GM23338 (cell line): ENCODE measurements around the gene OPRM1.

ENCODE experiments used
- CREB1 ChIP-seq: fragments of 250-450 bp; sonication (Bioruptor Pico); IDR thresholded peaks from 2 replicates; pipeline ENCODE4 v1.5.0; 2020; ENCODE audit warnings: low read depth, mild to moderate bottlenecking, moderate library complexity
- EZH2 ChIP-seq: fragments of 200-600 bp; sonication (generic); IDR thresholded peaks from one replicate; pipeline ENCODE4 v1.8.0; 2017; ENCODE audit warnings: antibody characterized with exemption, mild to moderate bottlenecking, low read depth; ENCODE audit not compliant: unreplicated experiment
- NANOG ChIP-seq: IDR thresholded peaks from 2 replicates; pipeline ENCODE4 v1.6.1; 2016; ENCODE audit warnings: antibody characterized with exemption, borderline replicate concordance
- POLR2AphosphoS5 ChIP-seq: IDR thresholded peaks from 2 replicates; pipeline ENCODE4 v1.6.1; 2016; ENCODE audit warnings: antibody characterized with exemption, low read depth
- ZNF331 ChIP-seq: fragments of 250-450 bp; sonication (Bioruptor Pico); IDR thresholded peaks from 2 replicates; pipeline ENCODE4 v1.5.0; 2020; ENCODE audit warnings: low read depth, mild to moderate bottlenecking, moderate library complexity
- TF ChIP-seq, protein P1 (sequence below), 2 experiments: fragments of 200-600 bp in 1 of 2; sonication (generic) in 1 of 2; conservative IDR thresholded peaks; 2 replicates each; pipeline versions ENCODE4 v1.5.1 to v1.6.1; 2016 to 2017; ENCODE audit warnings: antibody characterized with exemption in 2 of 2, low read depth in 2 of 2, mild to moderate bottlenecking in 2 of 2, moderate library complexity in 1 of 2
- TF ChIP-seq, protein P2 (sequence below): IDR thresholded peaks from one replicate; pipeline ENCODE4 v1.6.1; 2018; ENCODE audit warnings: antibody characterized with exemption; ENCODE audit not compliant: unreplicated experiment
- TF ChIP-seq, protein P3 (sequence below): fragments of 250-450 bp; sonication (Bioruptor Pico); IDR thresholded peaks from 2 replicates; pipeline ENCODE4 v1.5.0; 2020; ENCODE audit warnings: mild to moderate bottlenecking, moderate library complexity
- TF ChIP-seq, protein P4 (sequence below): IDR thresholded peaks from 2 replicates; pipeline ENCODE4 v1.6.1; 2016; ENCODE audit warnings: antibody characterized with exemption

DNA sequence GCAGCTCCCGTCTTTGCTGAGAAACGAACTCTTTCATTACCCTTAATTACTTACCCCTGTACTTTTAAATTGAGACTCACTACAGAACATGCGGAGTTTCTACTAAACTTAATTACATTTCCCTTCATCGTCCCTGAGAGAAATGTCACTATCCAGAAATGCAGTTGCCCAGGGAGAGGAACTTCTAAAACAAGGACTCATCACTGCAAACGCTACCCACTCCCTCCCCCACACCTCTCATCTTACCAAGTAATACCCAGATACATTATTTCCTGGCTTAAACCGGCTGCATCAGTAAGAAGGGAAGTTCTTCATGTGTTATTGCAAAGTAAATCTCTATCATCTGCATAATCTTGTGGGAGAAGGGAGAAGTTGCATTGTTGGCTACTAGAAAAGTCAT, 179.3 kb downstream of the OPRM1 start:
- TF ChIP-seq, protein P1, sequence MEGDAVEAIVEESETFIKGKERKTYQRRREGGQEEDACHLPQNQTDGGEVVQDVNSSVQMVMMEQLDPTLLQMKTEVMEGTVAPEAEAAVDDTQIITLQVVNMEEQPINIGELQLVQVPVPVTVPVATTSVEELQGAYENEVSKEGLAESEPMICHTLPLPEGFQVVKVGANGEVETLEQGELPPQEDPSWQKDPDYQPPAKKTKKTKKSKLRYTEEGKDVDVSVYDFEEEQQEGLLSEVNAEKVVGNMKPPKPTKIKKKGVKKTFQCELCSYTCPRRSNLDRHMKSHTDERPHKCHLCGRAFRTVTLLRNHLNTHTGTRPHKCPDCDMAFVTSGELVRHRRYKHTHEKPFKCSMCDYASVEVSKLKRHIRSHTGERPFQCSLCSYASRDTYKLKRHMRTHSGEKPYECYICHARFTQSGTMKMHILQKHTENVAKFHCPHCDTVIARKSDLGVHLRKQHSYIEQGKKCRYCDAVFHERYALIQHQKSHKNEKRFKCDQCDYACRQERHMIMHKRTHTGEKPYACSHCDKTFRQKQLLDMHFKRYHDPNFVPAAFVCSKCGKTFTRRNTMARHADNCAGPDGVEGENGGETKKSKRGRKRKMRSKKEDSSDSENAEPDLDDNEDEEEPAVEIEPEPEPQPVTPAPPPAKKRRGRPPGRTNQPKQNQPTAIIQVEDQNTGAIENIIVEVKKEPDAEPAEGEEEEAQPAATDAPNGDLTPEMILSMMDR (conservative IDR thresholded peaks at IDR 0.05; ENCODE audit: low read depth in 2 of 2), result no peak
- TF ChIP-seq, protein P2, sequence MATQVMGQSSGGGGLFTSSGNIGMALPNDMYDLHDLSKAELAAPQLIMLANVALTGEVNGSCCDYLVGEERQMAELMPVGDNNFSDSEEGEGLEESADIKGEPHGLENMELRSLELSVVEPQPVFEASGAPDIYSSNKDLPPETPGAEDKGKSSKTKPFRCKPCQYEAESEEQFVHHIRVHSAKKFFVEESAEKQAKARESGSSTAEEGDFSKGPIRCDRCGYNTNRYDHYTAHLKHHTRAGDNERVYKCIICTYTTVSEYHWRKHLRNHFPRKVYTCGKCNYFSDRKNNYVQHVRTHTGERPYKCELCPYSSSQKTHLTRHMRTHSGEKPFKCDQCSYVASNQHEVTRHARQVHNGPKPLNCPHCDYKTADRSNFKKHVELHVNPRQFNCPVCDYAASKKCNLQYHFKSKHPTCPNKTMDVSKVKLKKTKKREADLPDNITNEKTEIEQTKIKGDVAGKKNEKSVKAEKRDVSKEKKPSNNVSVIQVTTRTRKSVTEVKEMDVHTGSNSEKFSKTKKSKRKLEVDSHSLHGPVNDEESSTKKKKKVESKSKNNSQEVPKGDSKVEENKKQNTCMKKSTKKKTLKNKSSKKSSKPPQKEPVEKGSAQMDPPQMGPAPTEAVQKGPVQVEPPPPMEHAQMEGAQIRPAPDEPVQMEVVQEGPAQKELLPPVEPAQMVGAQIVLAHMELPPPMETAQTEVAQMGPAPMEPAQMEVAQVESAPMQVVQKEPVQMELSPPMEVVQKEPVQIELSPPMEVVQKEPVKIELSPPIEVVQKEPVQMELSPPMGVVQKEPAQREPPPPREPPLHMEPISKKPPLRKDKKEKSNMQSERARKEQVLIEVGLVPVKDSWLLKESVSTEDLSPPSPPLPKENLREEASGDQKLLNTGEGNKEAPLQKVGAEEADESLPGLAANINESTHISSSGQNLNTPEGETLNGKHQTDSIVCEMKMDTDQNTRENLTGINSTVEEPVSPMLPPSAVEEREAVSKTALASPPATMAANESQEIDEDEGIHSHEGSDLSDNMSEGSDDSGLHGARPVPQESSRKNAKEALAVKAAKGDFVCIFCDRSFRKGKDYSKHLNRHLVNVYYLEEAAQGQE, result no peak
- TF ChIP-seq EZH2 (no peak), ZNF331 (CRISPR knock-in tag) (no peak), POLR2AphosphoS5 (no peak), NANOG (no peak), CREB1 (no peak)
- TF ChIP-seq, protein P3, sequence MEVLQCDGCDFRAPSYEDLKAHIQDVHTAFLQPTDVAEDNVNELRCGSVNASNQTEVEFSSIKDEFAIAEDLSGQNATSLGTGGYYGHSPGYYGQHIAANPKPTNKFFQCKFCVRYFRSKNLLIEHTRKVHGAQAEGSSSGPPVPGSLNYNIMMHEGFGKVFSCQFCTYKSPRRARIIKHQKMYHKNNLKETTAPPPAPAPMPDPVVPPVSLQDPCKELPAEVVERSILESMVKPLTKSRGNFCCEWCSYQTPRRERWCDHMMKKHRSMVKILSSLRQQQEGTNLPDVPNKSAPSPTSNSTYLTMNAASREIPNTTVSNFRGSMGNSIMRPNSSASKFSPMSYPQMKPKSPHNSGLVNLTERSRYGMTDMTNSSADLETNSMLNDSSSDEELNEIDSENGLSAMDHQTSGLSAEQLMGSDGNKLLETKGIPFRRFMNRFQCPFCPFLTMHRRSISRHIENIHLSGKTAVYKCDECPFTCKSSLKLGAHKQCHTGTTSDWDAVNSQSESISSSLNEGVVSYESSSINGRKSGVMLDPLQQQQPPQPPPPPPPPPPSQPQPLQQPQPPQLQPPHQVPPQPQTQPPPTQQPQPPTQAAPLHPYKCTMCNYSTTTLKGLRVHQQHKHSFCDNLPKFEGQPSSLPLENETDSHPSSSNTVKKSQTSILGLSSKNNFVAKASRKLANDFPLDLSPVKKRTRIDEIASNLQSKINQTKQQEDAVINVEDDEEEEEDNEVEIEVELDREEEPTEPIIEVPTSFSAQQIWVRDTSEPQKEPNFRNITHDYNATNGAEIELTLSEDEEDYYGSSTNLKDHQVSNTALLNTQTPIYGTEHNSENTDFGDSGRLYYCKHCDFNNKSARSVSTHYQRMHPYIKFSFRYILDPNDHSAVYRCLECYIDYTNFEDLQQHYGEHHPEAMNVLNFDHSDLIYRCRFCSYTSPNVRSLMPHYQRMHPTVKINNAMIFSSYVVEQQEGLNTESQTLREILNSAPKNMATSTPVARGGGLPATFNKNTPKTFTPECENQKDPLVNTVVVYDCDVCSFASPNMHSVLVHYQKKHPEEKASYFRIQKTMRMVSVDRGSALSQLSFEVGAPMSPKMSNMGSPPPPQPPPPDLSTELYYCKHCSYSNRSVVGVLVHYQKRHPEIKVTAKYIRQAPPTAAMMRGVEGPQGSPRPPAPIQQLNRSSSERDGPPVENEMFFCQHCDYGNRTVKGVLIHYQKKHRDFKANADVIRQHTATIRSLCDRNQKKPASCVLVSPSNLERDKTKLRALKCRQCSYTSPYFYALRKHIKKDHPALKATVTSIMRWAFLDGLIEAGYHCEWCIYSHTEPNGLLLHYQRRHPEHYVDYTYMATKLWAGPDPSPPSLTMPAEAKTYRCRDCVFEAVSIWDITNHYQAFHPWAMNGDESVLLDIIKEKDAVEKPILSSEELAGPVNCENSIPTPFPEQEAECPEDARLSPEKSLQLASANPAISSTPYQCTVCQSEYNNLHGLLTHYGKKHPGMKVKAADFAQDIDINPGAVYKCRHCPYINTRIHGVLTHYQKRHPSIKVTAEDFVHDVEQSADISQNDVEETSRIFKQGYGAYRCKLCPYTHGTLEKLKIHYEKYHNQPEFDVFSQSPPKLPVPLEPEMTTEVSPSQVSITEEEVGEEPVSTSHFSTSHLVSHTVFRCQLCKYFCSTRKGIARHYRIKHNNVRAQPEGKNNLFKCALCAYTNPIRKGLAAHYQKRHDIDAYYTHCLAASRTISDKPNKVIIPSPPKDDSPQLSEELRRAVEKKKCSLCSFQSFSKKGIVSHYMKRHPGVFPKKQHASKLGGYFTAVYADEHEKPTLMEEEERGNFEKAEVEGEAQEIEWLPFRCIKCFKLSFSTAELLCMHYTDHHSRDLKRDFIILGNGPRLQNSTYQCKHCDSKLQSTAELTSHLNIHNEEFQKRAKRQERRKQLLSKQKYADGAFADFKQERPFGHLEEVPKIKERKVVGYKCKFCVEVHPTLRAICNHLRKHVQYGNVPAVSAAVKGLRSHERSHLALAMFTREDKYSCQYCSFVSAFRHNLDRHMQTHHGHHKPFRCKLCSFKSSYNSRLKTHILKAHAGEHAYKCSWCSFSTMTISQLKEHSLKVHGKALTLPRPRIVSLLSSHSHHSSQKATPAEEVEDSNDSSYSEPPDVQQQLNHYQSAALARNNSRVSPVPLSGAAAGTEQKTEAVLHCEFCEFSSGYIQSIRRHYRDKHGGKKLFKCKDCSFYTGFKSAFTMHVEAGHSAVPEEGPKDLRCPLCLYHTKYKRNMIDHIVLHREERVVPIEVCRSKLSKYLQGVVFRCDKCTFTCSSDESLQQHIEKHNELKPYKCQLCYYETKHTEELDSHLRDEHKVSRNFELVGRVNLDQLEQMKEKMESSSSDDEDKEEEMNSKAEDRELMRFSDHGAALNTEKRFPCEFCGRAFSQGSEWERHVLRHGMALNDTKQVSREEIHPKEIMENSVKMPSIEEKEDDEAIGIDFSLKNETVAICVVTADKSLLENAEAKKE (CRISPR knock-in tag), result no peak
- TF ChIP-seq, protein P4, sequence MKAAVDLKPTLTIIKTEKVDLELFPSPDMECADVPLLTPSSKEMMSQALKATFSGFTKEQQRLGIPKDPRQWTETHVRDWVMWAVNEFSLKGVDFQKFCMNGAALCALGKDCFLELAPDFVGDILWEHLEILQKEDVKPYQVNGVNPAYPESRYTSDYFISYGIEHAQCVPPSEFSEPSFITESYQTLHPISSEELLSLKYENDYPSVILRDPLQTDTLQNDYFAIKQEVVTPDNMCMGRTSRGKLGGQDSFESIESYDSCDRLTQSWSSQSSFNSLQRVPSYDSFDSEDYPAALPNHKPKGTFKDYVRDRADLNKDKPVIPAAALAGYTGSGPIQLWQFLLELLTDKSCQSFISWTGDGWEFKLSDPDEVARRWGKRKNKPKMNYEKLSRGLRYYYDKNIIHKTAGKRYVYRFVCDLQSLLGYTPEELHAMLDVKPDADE, result no peak
